Motor neuron (in vitro differentiated cells): Measurements from ENCODE around the gene DDIT3. TPM values are rescaled to one million over a fixed set of nuclear protein-coding genes. Genes with fewer than 3 reads are reported as not detected.
"Not testable (repeated sequence)": the region's sequence is repeated elsewhere in the genome, so short reads cannot be mapped to it uniquely, and the experiment has no call there.

ENCODE experiments used
- ATAC-seq, 8 experiments: fragments of 200-7000 bp; cut with Tn5 transposase; replicated peaks in 6 of 8; 2 replicates each; pipeline ENCODE4 v1.8.0; 2021; ENCODE audit warnings: mild to moderate bottlenecking in 8 of 8, moderate library complexity in 8 of 8
- H3K27ac ChIP-seq, 2 donors: fragments of 250-450 bp; sonication (Bioruptor Pico); 2 replicates each; pipeline ENCODE4 v1.9.0; 2021; ENCODE audit warnings: antibody characterized with exemption in 2 of 2, mild to moderate bottlenecking in 2 of 2, moderate library complexity in 1 of 2
- H3K4me1 ChIP-seq, 2 donors: fragments of 250-450 bp; sonication (Bioruptor Pico); replicated peaks in 1 of 2; 2 replicates each; pipeline ENCODE4 v1.6.1; 2021; ENCODE audit warnings: antibody characterized with exemption in 2 of 2, mild to moderate bottlenecking in 2 of 2, moderate library complexity in 1 of 2
- H3K4me3 ChIP-seq, 5 donors: fragments of 250-450 bp; sonication (Bioruptor Pico); 2 replicates each; pipeline ENCODE4 v1.9.0; 2021; ENCODE audit warnings: antibody characterized with exemption in 5 of 5, mild to moderate bottlenecking in 5 of 5, moderate library complexity in 4 of 5
- WGBS, 10 experiments: fragments of 450-650 bp; shearing (Covaris generic); methylation state at CpG; one replicate each; pipeline ENCODE4 v1.0.0; 2022; 5-methylcytosine and 5-hydroxymethylcytosine counted together
- in situ Hi-C, 9 experiments: fragments of 400-800 bp; cut with MboI; loops; one replicate each; pipeline ENCODE4 v1.15.0; 2021; ENCODE audit warnings: low sequenced_read_pairs in 9 of 9, low pct_unique_long_range_greater_than_20kb in 2 of 9; ENCODE audit not compliant: unreplicated experiment in 9 of 9
- total RNA-seq, 8 experiments: library from RNA; unstranded; fragments of 300-600 nt; gene quantifications; 2 replicates each; pipeline versions ENCODE4 v1.2.3 to v1.2.4, GENCODE V29; 2022

Gene DDIT3
- 100 to 1,000 TPM in 5 of 8 experiments, 10 to 100 TPM in 3; 31.9 to 244 (median 136) TPM for total RNA-seq

- H3K4me3 ChIP-seq, result peak within 1 kb of the TSS; percentile 67 to 98 (median 88)
- in situ Hi-C loops, result no loop called here
- H3K4me1 ChIP-seq, result peaks cover 45 to 52% of the 10 kb centered on the region in 2 donors
- peak within 1 kb of the TSS; percentile 96 to 99 for H3K27ac ChIP-seq
- peak; percentile 45 to 77 (median 64) for ATAC-seq
- WGBS, 10 experiments, result 0% methylated on average over 7 to 8 of the region's 52 CpGs; no CpG with 5 or more reads in 7 of the 10 experiments
Observed at GRCh38 chr12:57520053-57520818, at the start of gene DDIT3. TSS of gene DDIT3 (minus strand) at chr12:57520514. CDS start at chr12:57517406, 3,108 bp downstream.

- 36 to 100% (median 83%) methylated on average over 1 to 11 of the region's 18 CpGs; no CpG with 5 or more reads in 2 of the 10 experiments for WGBS, 10 experiments
- no peaks in the 10 kb centered on the region for H3K4me1 ChIP-seq
- ATAC-seq, result no peak
- H3K4me3 ChIP-seq, result no peak overlapping the region
- in situ Hi-C loops, result no loop called here
- no peak overlapping the region for H3K27ac ChIP-seq
Observed at GRCh38 chr12:57569858-57570257, 49.5 kb upstream of the DDIT3 start.

GRCh38 chr12:57568838-57569237, 48.5 kb upstream of the DDIT3 start:
- no peak overlapping the region for H3K27ac ChIP-seq
- H3K4me3 ChIP-seq, result no peak overlapping the region
- in situ Hi-C loops, result no loop called here
- 0 to 93% (median 82%) methylated on average over 1 to 5 of the region's 6 CpGs; no CpG with 5 or more reads in 2 of the 10 experiments for WGBS, 10 experiments
- no peaks in the 10 kb centered on the region for H3K4me1 ChIP-seq
- no peak for ATAC-seq

- Histone ChIP-seq H3K4me3 (no peak overlapping the region), H3K4me1 (no peaks in the 10 kb centered on the region), H3K27ac (no peak overlapping the region)
- in situ Hi-C loops, result no loop called here
- 60 to 92% (median 80%) methylated on average over 2 to 7 of the region's 7 CpGs; no CpG with 5 or more reads in 1 of the 10 experiments for WGBS, 10 experiments
- no peak for ATAC-seq
Observed at GRCh38 chr12:57564178-57564740, 43.9 kb upstream of the DDIT3 start.

- no peak overlapping the region for H3K27ac ChIP-seq
- no peaks in the 10 kb centered on the region for H3K4me1 ChIP-seq
- H3K4me3 ChIP-seq, result no peak overlapping the region
- in situ Hi-C loops, result no loop called here
- no peak for ATAC-seq
- 0 to 92% (median 57%) methylated on average over 1 to 4 of the region's 4 CpGs; no CpG with 5 or more reads in 1 of the 10 experiments for WGBS, 10 experiments
Observed at GRCh38 chr12:57563358-57563757, 43.0 kb upstream of the DDIT3 start.

DNA sequence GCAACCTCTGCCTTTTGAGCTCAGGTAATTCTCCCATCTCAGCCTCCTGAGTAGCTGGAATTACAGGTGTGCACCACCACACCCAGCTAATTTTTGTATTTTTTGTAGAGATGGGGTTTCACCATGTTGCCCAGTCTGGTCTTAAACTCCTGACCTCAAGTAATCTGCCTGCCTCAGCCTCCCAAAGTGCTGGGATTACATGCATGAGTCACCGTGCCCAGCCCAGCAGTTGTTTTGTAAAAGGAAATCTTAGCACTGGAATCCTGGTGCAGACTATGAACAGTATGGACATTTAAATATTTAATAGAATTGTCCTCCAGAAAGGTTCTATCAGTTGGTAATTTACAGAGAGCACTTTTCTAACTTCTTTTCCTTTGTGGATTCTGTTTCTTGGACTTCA, 40.8 kb upstream of the DDIT3 start:
- 0 to 75% (median 13%) methylated on average over 1 of the region's 1 CpG; no CpG with 5 or more reads in 5 of the 10 experiments for WGBS, 10 experiments
- H3K4me1 ChIP-seq, H3K27ac ChIP-seq, in situ Hi-C loops, H3K4me3 ChIP-seq: not testable (repeated sequence)
- peak in 3 of 8 experiments; percentile 66 to 93 (median 88) for ATAC-seq

DNA sequence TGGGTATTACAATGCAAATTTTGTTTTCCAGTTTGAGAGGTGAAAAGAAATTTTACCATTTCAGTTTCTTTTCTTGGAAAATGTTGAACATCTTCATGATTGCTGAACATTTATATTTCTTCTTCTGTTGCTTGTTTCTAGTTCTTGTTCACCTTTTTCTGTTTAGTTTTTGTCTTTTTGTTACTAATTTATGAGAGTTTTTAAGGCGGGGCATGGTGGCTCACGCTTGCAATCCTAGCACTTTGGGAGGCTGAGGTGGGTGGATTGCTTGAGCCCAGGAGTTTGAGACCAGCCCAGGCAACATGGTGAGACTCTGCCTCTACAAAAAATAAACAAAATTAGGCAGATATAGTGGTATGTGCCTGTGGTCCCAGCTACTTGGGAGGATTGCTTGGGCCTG, 40.2 kb upstream of the DDIT3 start:
- Histone ChIP-seq H3K4me1 (peaks cover 6 to 8% of the 10 kb centered on the region in 2 donors), H3K4me3 (no peak overlapping the region), H3K27ac (no peak overlapping the region)
- peak in 1 of 8 experiments; percentile 22 for ATAC-seq
- 48 to 100% (median 86%) methylated on average over 1 to 2 of the region's 2 CpGs; no CpG with 5 or more reads in 4 of the 10 experiments for WGBS, 10 experiments
- in situ Hi-C loops, result no loop called here

DNA sequence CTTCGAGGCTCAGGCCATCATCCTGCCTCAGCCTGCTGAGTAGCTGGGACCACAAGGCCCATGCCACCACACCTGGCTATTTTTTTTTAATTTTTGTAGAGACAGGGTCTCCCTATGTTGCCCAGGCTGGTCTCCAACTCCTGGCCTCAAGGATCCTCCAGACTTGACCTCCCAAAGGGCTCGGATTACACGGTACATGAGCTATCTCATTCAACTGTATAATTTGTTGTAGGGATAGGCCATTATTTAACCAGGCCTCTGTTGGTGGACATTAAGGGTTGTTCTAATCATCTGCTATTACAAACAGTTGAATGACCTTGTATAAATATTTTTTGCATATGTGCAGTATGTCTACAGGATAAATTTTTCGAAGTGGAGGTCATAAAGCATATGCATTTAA, 38.5 kb upstream of the DDIT3 start:
- Histone ChIP-seq H3K4me1 (peaks cover 8 to 15% of the 10 kb centered on the region in 2 donors), H3K27ac (no peak overlapping the region), H3K4me3 (no peak overlapping the region)
- ATAC-seq, result no peak
- 0 to 92% (median 81%) methylated on average over 1 to 4 of the region's 4 CpGs; no CpG with 5 or more reads in 1 of the 10 experiments for WGBS, 10 experiments
- in situ Hi-C loops, result no loop called here

- ATAC-seq, result no peak
- WGBS, 10 experiments, result 100% methylated on average over 1 of the region's 1 CpG; no CpG with 5 or more reads in 7 of the 10 experiments
- Histone ChIP-seq H3K27ac (no peak overlapping the region), H3K4me3 (no peak overlapping the region), H3K4me1 (peaks cover 35 to 36% of the 10 kb centered on the region in 2 donors)
- in situ Hi-C loops, result no loop called here
Observed at GRCh38 chr12:57554897-57555296, 34.6 kb upstream of the DDIT3 start.

GRCh38 chr12:57554453-57554852, 34.1 kb upstream of the DDIT3 start:
- H3K27ac ChIP-seq, result no peak overlapping the region
- H3K4me1 ChIP-seq, result peaks cover 36 to 38% of the 10 kb centered on the region in 2 donors
- no peak overlapping the region for H3K4me3 ChIP-seq
- ATAC-seq, result no peak
- in situ Hi-C loops, result no loop called here
- 40 to 100% (median 100%) methylated on average over 1 to 2 of the region's 2 CpGs; no CpG with 5 or more reads in 4 of the 10 experiments for WGBS, 10 experiments

GRCh38 chr12:57553343-57554202, 33.3 kb upstream of the DDIT3 start:
- Histone ChIP-seq H3K4me1 (peaks cover 39 to 40% of the 10 kb centered on the region in 2 donors), H3K27ac (peak overlapping the region; percentile 16 to 71), H3K4me3 (peak overlapping the region; percentile 60 to 73 (median 67))
- in situ Hi-C loops, result no loop called here
- ATAC-seq, result peak in 3 of 8 experiments; percentile 11 to 22 (median 15)
- WGBS, 10 experiments, result 33 to 80% (median 46%) methylated on average over 1 to 6 of the region's 7 CpGs; no CpG with 5 or more reads in 3 of the 10 experiments

- H3K4me1 ChIP-seq, result peaks cover 39 to 40% of the 10 kb centered on the region in 2 donors
- WGBS, 10 experiments, result 26 to 100% (median 50%) methylated on average over 1 to 5 of the region's 6 CpGs; no CpG with 5 or more reads in 1 of the 10 experiments
- in situ Hi-C loops, result no loop called here
- peak overlapping the region; percentile 15 to 71 for H3K27ac ChIP-seq
- H3K4me3 ChIP-seq, result peak overlapping the region; percentile 60 to 73 (median 67)
- peak in 7 of 8 experiments; percentile 7 to 31 (median 21) for ATAC-seq
Observed at GRCh38 chr12:57552835-57553313, 32.6 kb upstream of the DDIT3 start.
